ENCODE data around the gene BRPF3. TPM values are rescaled to one million over a fixed set of nuclear protein-coding genes. Genes with fewer than 3 reads are reported as not detected.

The BRPF3 gene
- total RNA-seq, 1 experiment from 2014 or later = 43.4 TPM

DNA sequence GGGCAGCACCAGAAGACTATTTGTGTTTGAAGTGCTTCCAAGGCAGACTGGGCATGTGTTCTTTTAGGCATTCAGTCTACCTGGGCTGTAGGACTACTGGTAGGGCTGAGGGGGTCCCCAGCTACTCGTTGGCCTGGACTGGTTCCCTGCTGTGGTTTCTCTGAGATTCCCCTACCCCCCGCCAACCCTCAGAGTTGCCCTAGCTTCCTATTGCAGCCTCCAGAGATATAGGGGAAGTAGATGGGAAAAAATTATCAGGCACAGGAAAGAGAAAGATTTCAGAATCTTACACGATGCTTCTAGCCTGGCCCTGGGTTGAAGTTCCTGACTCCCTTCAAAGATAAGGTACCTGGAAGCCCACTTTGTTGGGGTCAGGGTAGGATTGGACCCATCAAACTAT, 22.5 kb downstream of the BRPF3 start:
- Mint-ChIP-seq H3K27ac (no peak overlapping the region), H3K27me3 (ENCODE audit: low read depth) (no peaks in the 10 kb centered on the region; the same call in 1 of the 2 replicates), H3K9me3 (no peaks in the 10 kb centered on the region), H3K4me3 (no peak overlapping the region), H3K36me3 (ENCODE audit: insufficient read depth in 1 of 3, low read depth in 3 of 3) (peaks cover 15 to 85% (median 73%) of the 10 kb centered on the region in 3 experiments; a peak in 6 of 7 replicates), H3K4me1 (no peaks in the 10 kb centered on the region)
- H3K23me2 ChIP-seq (ENCODE audit: insufficient read length, low read depth, low read length, poor library complexity, severe bottlenecking) = no peaks in the 10 kb centered on the region
- no peak overlapping the region for H3K4me2 ChIP-seq (ENCODE audit: insufficient read depth, insufficient read length, low read length)
- no peak overlapping the region for H4K8ac ChIP-seq (replicated peaks; ENCODE audit: insufficient read length, low read depth, low read length)
- no peak overlapping the region for H3K18ac ChIP-seq (ENCODE audit: insufficient read length, low read depth, low read length)
- no CpG with 5 or more reads among the region's 3 CpGs for WGBS (ENCODE audit: extremely low coverage, insufficient read length, low lambda C conversion rate)
- H3K27ac ChIP-seq (ENCODE audit: insufficient read length, low read depth, low read length) = no peak overlapping the region
- no peak overlapping the region for H3K23ac ChIP-seq (ENCODE audit: insufficient read length, low read depth, low read length)
- H2BK5ac ChIP-seq (ENCODE audit: insufficient read length, low read length) = no peak overlapping the region
- H2AFZ ChIP-seq (ENCODE audit: low read length) = no peak overlapping the region
- no peak overlapping the region for H2BK15ac ChIP-seq (ENCODE audit: low read depth, low read length)
- no peak overlapping the region for H3K4ac ChIP-seq (ENCODE audit: low read depth, low read length)
- H3K14ac ChIP-seq (ENCODE audit: insufficient read depth, low read length) = no peak overlapping the region
- H2BK20ac ChIP-seq (ENCODE audit: low read depth, low read length, poor library complexity, severe bottlenecking) = no peak overlapping the region
- no peaks in the 10 kb centered on the region for H3K79me2 ChIP-seq (ENCODE audit: insufficient read depth, low read length)
- H4K91ac ChIP-seq (ENCODE audit: insufficient read length, low read depth, low read length) = no peak overlapping the region
- no peak overlapping the region for H3K9ac ChIP-seq (ENCODE audit: extremely low read depth, insufficient read length, low read length)
- no peak overlapping the region for H4K5ac ChIP-seq (ENCODE audit: insufficient read length, low read depth, low read length)
- H2BK12ac ChIP-seq (ENCODE audit: insufficient read length, low read depth, low read length) = no peak overlapping the region
- no peak for DNase-seq
- H2AK5ac ChIP-seq (ENCODE audit: insufficient read length, low read length) = no peak overlapping the region
- H3K27me3 ChIP-seq (ENCODE audit: insufficient read depth, low read length) = no peaks in the 10 kb centered on the region
- no peak overlapping the region for H2BK120ac ChIP-seq (ENCODE audit: low read depth, low read length, poor library complexity, severe bottlenecking)
- H3K4me1 ChIP-seq (ENCODE audit: insufficient read depth, low read length) = no peaks in the 10 kb centered on the region
- H3K9me3 ChIP-seq (ENCODE audit: control insufficient read depth, low read depth, low read length) = no peaks in the 10 kb centered on the region
- no peak for TF ChIP-seq CTCF (conservative IDR thresholded peaks at IDR 0.05)
- no peak overlapping the region for H3T11ph ChIP-seq (ENCODE audit: low read length)
- H4K20me1 ChIP-seq (ENCODE audit: control insufficient read depth, insufficient read depth, insufficient read length) = no peaks in the 10 kb centered on the region
- no peaks in the 10 kb centered on the region for H3K79me1 ChIP-seq (ENCODE audit: insufficient read depth, low read depth, low read length, poor library complexity, severe bottlenecking)
- H3K56ac ChIP-seq (ENCODE audit: insufficient read length, low read depth, low read length) = no peak overlapping the region

Data from H9 (cell line).